Activated effector memory CD4-positive, alpha-beta T cell treated with anti-CD3 and anti-CD28 coated beads, Interleukin-2, amount 50 U/mL, for 16 hours (primary cell): ENCODE data around the gene VAT1L.

ENCODE experiments used
- DNase-seq: peaks from one replicate; pipeline ENCODE4 v3.0.0-alpha.2; 2020

The VAT1L gene

GRCh38 chr16:77784441-77785372 lies 3.7 kb upstream of the VAT1L start:
- no peak for DNase-seq

- DNase-seq = no peak
Observed at GRCh38 chr16:77785373-77785764, 3.0 kb upstream of the VAT1L start.

DNA sequence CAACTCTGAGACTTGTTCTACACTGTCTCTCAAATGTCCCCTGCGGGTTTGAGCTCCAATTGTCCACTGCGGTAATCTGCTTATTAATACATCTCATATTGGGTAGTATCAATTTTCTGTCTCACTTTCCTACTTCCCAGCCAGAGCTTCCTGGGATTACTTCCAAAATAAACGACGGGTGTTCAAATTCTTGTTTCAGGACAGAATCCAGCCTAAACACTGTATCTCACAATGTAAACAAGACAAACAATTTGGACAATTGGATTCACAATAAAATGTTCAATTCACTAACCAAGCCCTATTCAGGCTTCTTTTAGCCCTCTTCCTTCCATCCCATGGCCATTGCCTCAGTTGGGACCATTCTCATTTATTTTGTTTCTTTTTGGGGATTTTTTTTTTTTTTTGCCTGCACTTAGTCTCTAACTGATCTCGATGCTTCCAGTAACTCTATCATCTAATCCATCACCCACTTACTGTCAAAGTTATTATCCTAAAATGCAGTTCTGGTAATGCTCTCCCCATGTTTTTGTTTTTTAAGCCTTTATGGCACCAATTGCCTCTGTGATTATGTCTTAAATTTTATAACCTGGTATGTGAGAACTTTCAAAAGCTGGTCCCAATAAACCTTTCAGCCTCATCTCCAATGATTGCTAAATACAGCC lies 2.0 kb upstream of the VAT1L start:
- DNase-seq = no peak

- no peak for DNase-seq
Observed at GRCh38 chr16:77787452-77787851, 912 bp upstream of the VAT1L start.

DNA sequence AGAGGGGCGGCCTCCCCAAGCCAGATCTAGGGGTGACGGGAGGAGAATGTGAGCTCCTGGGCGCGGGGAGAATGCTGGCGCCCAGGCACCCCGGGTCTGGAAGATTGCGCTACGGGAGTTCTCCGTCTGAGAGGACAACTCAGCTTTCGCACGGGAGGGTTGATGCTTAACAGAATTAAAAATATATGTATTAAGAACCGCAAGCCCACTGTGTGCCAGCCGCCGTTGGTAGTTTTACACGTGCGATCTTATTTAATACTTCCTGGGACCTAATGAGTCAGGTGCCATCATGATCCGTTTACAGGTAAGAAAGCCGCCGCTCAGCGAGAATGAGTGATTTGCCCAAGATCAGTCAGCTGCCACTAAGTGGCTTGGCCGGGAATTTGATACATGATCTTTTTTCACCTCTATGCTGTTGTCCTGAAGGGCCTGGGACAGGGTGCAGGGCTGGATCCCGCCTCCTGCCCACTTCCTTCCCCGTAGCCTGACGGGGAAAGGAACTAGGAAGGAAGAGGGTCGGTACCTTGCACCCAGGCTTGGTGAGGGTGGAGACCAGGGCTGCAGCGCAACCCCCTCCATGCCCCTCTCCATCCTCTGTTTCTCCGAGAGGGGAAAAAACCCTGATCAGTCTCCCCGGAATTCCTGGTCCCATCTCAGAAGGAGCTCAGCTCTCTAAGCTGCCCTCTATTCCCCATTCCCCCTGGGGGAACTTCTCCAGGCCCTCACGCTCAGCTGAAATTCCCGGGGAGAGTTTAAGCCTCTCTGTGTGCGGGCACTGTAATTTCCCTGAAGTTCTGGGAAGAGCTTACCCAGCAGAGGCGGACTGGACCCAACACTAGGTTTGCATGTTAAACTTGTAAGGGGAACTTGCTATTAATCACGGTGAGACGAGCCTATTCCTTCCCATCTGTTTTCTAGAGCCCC lies 983 bp downstream of the VAT1L start:
- DNase-seq = no peak

DNA sequence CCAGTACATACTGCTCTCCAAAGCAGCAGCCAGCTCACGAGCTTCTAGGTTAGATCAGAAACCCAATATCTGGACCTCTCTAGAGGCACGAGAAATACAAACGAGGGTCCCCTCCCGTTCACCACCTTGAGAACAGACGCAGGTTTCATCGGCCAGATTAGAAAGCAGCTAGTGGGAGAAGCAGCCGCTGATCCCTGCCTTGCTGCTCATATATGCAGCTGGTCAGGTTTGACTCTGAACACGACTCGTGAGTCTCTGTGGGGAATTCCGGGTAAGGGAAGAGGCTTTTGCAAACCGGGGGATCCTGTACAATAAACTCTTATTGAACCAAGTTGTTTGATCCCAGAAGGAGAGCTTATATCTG lies 1.6 kb downstream of the VAT1L start:
- no peak for DNase-seq

- no peak for DNase-seq
Observed at GRCh38 chr16:77790912-77791311, 2.5 kb downstream of the VAT1L start.

DNA sequence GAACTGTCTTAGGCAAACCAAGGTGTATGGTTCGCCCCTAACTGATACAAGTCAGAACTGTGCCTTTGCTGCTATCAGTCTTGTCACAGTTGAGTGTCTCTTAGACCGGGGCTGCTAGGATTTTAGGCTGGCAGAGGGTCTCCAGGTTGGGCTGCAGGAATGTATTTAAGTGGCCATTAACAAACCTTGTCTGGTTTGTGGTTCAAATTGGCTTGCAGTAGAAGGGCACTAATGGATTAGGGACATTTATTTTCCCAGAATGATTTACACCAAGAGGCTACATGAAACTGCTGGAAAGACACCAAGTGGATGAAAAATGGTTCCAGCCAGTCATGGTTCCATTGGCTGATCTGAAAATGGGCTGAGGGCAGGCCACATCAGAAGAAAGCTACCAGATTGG lies 5.1 kb downstream of the VAT1L start:
- no peak for DNase-seq

DNA sequence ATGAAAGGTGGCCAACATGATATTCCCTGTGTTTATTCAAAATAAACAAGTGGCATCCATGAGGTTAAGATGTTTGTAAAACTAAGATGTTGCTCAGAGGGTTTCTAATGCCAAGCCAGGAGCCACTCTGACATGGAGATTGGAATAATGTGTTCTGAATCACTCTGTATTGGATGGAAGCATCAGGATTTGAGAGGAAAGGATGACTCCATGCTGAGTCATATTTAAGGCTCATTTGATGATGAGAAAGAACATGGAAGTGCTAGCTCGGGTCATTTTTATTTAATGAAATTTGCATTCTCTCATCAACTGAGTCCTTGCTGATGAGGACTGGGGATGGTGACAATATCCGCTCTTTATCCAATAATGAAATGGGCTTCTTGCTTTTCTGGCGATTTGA lies 6.2 kb downstream of the VAT1L start:
- no peak for DNase-seq

DNA sequence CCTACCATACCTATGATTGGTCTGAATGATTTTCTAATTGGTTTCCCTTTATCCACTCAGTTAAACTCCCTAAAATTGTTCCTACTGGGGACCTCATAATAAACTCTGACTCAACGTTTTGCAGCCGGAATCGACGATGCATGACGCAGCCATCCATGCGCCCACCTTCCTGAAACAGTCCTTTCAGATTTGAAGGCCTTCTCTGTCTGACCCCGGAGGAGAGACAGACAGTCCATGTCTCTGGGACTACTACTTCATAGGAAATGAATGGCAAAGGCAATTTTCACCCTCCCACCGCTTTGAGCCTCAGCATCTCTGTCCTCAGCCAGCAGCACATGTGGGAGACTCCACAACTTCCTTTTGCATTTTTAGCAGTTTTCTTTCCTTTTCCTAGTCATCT lies 13.5 kb downstream of the VAT1L start:
- no peak for DNase-seq

- DNase-seq = no peak
Observed at GRCh38 chr16:77805398-77805797, 17.0 kb downstream of the VAT1L start.

DNA sequence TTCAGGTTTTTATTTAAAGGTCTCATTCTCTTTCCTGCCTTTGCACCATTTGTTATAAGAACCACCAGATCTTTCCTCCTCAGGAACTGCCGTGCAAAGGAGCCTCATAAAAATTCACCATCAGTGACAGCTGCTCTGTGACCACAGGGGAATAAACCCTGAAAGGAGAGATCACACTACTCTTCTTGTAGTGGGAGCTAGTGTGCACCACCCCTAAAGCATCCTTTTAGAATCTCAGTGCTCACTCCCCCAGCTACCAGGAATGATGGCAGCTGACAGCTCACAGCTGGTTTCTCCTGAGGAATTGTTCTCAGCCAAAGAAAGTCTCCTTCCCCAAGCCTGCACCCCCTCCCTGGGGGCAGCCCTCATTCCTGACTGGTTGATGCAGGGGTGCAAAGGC lies 18.7 kb downstream of the VAT1L start:
- no peak for DNase-seq

DNA sequence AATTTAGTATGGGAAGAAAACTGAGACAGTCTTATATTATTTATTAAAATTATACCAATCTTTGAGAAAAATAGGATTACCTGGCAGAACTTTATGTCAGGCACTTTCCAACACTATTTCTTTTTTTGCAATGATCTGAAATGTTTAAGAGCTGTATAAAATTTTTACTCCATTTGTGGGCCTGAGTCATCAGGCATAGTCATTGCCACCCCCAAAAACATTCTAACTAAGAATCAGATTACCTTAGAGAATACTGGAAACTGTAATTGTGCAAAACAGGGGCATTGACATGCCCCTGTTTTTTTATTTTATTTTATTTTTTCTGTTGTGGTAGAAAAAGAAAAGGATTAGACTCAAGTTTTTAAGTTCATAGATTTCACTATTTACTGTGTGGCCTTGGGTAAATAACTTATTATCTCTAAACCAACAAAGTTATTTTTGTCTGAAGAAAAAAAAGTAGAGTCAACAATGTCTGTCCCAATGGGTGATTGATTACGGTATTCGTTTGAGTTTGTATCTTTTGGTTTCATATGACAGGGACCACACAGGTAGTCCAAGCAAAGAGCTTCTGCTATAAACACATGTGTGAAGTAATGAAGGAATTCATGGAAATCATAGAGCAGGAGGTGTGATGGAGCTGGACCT lies 24.6 kb downstream of the VAT1L start:
- no peak for DNase-seq

GRCh38 chr16:77816293-77816692 lies 27.9 kb downstream of the VAT1L start:
- DNase-seq = no peak

GRCh38 chr16:77820340-77820739 lies 32.0 kb downstream of the VAT1L start:
- no peak for DNase-seq

GRCh38 chr16:77822661-77823060 lies 34.3 kb downstream of the VAT1L start:
- no peak for DNase-seq

- no peak for DNase-seq
Observed at GRCh38 chr16:77823067-77823466, 34.7 kb downstream of the VAT1L start.

DNA sequence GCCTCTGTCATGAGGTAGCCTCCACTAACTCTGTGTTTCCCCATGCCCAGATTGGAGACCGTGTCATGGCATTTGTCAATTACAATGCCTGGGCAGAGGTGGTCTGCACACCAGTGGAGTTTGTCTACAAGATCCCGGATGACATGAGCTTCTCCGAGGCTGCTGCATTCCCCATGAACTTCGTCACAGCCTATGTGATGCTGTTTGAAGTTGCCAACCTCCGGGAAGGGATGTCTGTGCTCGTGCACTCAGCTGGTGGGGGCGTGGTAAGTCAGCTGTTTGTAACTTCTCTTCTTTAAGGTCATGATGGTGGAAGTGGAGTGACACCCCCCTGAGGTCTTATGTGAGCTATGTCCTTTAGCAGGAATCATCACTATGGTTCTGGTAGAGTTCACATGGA lies 36.8 kb downstream of the VAT1L start:
- no peak for DNase-seq

DNA sequence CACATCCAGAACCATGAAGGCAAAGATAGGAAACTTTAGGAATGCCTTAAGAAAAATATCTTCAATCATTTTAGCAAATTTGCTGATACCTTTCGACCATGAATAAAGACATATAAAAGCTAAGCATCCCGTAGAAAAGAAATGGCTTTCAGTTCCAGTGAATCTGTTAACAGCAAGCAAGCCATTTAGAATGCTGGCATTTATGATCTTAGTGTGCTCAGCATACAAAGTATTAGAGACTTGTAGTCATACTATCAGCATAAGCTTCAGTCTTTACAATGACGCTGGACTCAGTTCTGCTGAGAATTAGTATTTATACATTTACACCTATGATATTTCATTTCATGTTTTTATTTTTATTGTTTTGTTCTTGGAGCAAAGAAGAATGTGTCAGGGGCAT lies 38.7 kb downstream of the VAT1L start:
- DNase-seq = no peak

DNA sequence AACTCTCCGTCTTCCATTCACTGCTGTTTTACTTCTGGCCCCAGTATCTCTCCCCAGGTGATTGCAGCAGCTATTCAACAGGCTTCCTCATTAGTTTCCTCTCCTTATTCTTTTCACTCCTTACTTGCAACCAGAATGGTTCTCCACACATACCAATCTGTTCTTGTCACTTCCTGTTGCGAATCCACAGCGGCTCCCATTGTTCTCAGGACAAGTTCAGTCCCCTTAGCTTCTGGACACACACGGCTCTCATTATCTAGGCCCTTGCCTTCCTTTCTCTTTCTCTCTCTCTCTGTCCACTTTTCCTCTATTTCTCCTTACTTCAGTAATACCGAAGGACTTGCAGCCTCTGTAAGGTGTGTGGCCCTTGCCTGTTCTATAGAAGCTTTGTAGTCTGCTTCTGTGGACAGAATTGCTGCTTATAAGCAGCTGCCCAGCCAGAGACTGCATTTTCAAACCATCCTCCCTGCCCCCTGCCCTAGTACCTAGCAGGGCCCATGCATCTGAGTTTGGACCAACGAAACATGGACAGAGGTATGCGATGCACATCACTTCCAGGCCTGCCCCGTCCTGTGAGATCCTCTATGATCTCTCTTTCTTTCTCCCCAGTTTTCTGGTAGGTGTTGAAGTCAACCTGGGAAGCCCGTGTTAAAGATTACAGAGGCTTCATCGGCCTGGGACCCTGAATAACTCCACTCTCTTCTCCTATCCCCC lies 45.7 kb downstream of the VAT1L start:
- no peak for DNase-seq

GRCh38 chr16:77834635-77835540 lies 46.5 kb downstream of the VAT1L start:
- DNase-seq = no peak
